ENCODE data around the gene KRTAP12-2.
"Not testable (repeated sequence)": the region's sequence is repeated elsewhere in the genome, so short reads cannot be mapped to it uniquely, and the experiment has no call there.

KRTAP12-2 gene

DNA sequence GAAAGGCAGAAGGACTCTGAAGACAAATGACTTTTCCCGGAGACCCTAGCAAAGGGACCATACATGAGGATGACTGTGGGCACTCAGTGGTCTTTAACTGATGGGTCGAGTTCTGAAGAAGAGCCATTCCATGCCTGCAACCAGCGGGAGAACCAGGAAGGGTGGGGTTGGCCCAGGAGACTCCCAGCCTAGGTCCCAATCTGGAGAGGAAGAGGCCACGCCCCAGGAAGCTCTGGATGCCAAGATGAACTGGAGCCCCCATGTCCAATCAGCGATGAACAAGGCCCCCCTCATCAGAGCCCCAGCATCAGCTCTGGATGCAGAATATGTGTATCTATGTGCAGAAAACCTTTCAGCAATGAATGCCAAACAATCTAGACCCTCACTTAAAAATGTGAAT lies 26.0 kb downstream of the KRTAP12-2 start:
- Histone ChIP-seq H3K4me3 (ENCODE audit: low read length) (no peak overlapping the region), H3K27me3 (ENCODE audit: control insufficient read depth, insufficient read depth, low read length) (peaks cover 21% of the 10 kb centered on the region), H3K9ac (ENCODE audit: low read depth, low read length) (no peak overlapping the region), H3K4me1 (ENCODE audit: control insufficient read depth, insufficient read depth, low read length) (no peaks in the 10 kb centered on the region), H3K4me2 (ENCODE audit: low read length) (no peak overlapping the region), H3K9me3 (replicated peaks; ENCODE audit: low read length) (peaks cover 4% of the 10 kb centered on the region), H3K36me3 (ENCODE audit: insufficient read depth, low read length) (no peaks in the 10 kb centered on the region)

GRCh38 chr21:44639331-44639655 lies 27.4 kb downstream of the KRTAP12-2 start:
- Histone ChIP-seq H3K4me2 (ENCODE audit: low read length) (no peak overlapping the region), H3K4me3 (ENCODE audit: low read length) (no peak overlapping the region), H3K36me3 (ENCODE audit: insufficient read depth, low read length) (no peaks in the 10 kb centered on the region), H3K27me3 (ENCODE audit: control insufficient read depth, insufficient read depth, low read length) (peaks cover 27% of the 10 kb centered on the region), H3K9ac (ENCODE audit: low read depth, low read length) (no peak overlapping the region), H3K9me3 (replicated peaks; ENCODE audit: low read length) (peaks cover 4% of the 10 kb centered on the region), H3K4me1 (ENCODE audit: control insufficient read depth, insufficient read depth, low read length) (no peaks in the 10 kb centered on the region)

GRCh38 chr21:44638506-44639330 lies 28.0 kb downstream of the KRTAP12-2 start:
- H3K9ac ChIP-seq (ENCODE audit: low read depth, low read length) = not testable (repeated sequence)

DNA sequence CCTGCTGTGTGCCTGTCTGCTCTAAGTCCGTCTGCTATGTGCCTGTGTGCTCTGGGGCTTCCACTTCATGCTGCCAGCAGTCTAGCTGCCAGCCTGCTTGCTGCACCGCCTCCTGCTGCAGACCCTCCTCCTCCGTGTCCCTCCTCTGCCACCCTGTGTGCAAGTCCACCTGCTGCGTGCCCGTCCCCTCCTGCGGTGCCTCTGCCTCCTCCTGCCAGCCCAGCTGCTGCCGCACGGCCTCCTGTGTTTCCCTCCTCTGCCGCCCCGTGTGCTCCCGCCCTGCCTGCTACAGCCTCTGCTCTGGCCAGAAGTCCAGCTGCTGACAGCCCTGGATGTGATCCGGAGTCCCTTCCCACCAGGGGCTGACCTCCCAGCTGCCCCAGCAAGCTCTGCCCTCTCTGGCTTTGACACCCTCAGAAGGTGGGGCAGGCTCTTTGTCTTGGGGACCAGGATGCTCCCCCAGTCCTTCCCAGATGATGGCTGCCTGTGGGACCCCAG lies 28.8 kb downstream of the KRTAP12-2 start:
- H3K4me3 ChIP-seq (ENCODE audit: low read length); H3K9me3 ChIP-seq (replicated peaks; ENCODE audit: low read length); H3K4me1 ChIP-seq (ENCODE audit: control insufficient read depth, insufficient read depth, low read length); H3K4me2 ChIP-seq (ENCODE audit: low read length); H3K36me3 ChIP-seq (ENCODE audit: insufficient read depth, low read length); H3K9ac ChIP-seq (ENCODE audit: low read depth, low read length): not testable (repeated sequence)
- peaks cover 29% of the 10 kb centered on the region for H3K27me3 ChIP-seq (ENCODE audit: control insufficient read depth, insufficient read depth, low read length)

More at GRCh38 chr21:44638506-44639330, 28.0 kb downstream of the KRTAP12-2 start:
- not testable (repeated sequence) for H3K9me3 ChIP-seq (replicated peaks; ENCODE audit: low read length); H3K36me3 ChIP-seq (ENCODE audit: insufficient read depth, low read length); H3K4me1 ChIP-seq (ENCODE audit: control insufficient read depth, insufficient read depth, low read length); H3K4me2 ChIP-seq (ENCODE audit: low read length); H3K4me3 ChIP-seq (ENCODE audit: low read length)
- H3K27me3 ChIP-seq (ENCODE audit: control insufficient read depth, insufficient read depth, low read length) = peaks cover 29% of the 10 kb centered on the region

GRCh38 chr21:44637018-44637850 lies 29.5 kb downstream of the KRTAP12-2 start, which contains the start of gene KRTAP10-10:
Gene KRTAP10-10 (plus strand): TSS chr21:44637356. CDS start chr21:44637418, 62 bp downstream.
- no peak within 1 kb of the TSS for H3K4me2 ChIP-seq (ENCODE audit: low read length)
- H3K9ac ChIP-seq (ENCODE audit: low read depth, low read length) = no peak within 1 kb of the TSS
- H3K4me1 ChIP-seq (ENCODE audit: control insufficient read depth, insufficient read depth, low read length) = no peaks in the 10 kb centered on the region
- peaks cover 5% of the 10 kb centered on the region for H3K9me3 ChIP-seq (replicated peaks; ENCODE audit: low read length)
- no peaks in the 10 kb centered on the region for H3K36me3 ChIP-seq (ENCODE audit: insufficient read depth, low read length)
- H3K4me3 ChIP-seq (ENCODE audit: low read length) = no peak within 1 kb of the TSS
- peaks cover 29% of the 10 kb centered on the region for H3K27me3 ChIP-seq (ENCODE audit: control insufficient read depth, insufficient read depth, low read length)

DNA sequence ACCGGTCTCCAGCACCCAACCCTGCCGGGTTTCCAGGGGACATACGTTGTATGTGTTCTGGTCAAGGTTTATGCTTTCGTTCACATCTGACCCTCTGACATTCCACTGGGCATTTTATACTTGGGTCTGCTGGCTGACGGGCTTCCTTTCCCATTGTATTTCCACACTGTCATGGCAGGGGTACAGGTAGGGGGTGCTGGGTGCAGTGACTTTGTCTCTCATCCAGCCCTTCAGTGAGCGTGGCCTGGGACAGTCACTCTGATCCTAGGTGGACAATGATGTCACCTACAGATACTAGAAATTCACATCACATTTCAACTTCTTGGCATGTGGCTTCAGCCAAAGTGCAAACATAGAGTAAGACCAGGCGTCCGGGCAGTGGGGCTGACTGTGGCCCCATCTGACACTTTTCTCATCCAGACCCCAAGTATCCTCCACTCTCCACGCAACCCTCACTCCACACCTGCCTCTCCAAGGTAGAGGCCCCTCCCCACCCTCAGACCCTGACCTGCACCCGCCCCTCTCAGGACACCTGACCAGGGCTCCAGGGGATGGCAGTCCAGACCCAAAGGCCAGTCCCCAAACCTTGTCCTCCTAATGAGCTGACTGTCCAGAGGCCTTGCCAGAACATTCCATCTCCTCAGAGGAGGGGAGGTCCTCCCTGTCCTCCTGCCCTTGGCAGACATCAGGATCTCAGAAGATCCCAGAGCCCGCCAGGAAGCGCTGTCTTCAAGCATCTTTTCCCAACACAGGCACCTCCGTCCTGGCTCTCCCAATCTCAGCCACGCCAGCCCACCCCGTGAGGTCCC lies 30.3 kb downstream of the KRTAP12-2 start:
- no peak overlapping the region for H3K4me2 ChIP-seq (ENCODE audit: low read length)
- H3K36me3 ChIP-seq (ENCODE audit: insufficient read depth, low read length) = no peaks in the 10 kb centered on the region
- H3K4me3 ChIP-seq (ENCODE audit: low read length) = no peak overlapping the region
- H3K9me3 ChIP-seq (replicated peaks; ENCODE audit: low read length) = peaks cover 11% of the 10 kb centered on the region
- no peaks in the 10 kb centered on the region for H3K4me1 ChIP-seq (ENCODE audit: control insufficient read depth, insufficient read depth, low read length)
- H3K27me3 ChIP-seq (ENCODE audit: control insufficient read depth, insufficient read depth, low read length) = peaks cover 29% of the 10 kb centered on the region
- H3K9ac ChIP-seq (ENCODE audit: low read depth, low read length) = no peak overlapping the region

GRCh38 chr21:44632067-44632466 lies 34.7 kb downstream of the KRTAP12-2 start:
- no peaks in the 10 kb centered on the region for H3K36me3 ChIP-seq (ENCODE audit: insufficient read depth, low read length)
- H3K4me3 ChIP-seq (ENCODE audit: low read length) = no peak overlapping the region
- no peak overlapping the region for H3K4me2 ChIP-seq (ENCODE audit: low read length)
- no peak overlapping the region for H3K9ac ChIP-seq (ENCODE audit: low read depth, low read length)
- no peaks in the 10 kb centered on the region for H3K4me1 ChIP-seq (ENCODE audit: control insufficient read depth, insufficient read depth, low read length)
- H3K27me3 ChIP-seq (ENCODE audit: control insufficient read depth, insufficient read depth, low read length) = peaks cover 31% of the 10 kb centered on the region
- H3K9me3 ChIP-seq (replicated peaks; ENCODE audit: low read length) = peaks cover 8% of the 10 kb centered on the region

DNA sequence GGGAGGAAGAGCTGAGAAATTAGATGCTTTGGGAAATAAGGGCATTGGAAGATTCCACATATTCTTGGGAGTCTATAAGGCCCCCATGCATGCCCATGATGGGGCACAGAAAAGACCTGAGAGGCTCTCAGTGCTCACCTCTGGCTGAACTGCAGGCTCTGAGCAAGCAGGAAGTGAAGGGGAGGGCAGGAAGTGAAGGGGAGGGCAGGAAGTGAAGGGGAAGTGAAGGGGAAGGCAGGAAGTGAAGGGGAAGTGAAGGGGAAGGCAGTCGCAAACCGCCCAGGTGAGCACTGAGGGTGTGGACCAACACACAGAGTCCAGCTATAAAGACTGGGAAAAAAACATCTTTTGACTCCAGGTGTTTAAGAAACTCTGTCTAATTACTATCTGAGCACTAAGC lies 36.3 kb downstream of the KRTAP12-2 start:
- Histone ChIP-seq H3K4me2 (ENCODE audit: low read length) (no peak overlapping the region), H3K9ac (ENCODE audit: low read depth, low read length) (no peak overlapping the region)

DNA sequence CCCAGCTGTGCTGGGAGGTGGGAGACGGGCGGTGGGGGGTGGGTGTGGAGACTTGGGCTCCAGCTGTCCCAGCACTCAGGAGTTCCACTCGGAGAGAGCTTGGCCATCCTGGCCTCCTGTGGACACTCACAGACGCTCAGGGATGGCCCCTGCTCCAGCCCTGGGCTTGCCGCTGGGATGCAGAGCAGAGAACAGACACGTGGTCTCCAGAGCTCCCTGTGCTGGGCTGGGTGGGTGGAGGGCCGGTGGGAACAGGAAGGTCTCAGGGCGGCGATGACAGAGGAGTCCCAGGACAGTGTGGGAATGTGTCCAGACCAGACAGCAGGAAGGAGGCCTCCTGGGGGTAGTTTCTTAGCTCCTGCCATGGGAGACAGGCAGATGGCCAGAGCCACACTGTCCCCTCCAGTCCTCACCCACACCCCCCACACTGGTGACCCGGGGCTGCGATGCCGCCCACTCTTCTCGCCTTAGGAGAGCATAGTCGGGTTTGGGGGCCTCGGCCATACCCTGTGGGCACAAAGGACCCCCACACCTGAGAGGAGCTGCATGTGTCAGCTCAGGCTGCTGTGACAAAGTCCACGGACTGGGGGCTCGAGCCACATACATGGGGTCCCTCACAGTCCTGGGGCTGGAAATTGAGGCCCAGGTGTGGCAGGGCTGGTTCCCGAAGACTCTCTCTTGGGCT lies 37.9 kb downstream of the KRTAP12-2 start:
- Histone ChIP-seq H3K27me3 (ENCODE audit: control insufficient read depth, insufficient read depth, low read length) (peaks cover 18% of the 10 kb centered on the region), H3K9me3 (replicated peaks; ENCODE audit: low read length) (peaks cover 8% of the 10 kb centered on the region), H3K36me3 (ENCODE audit: insufficient read depth, low read length) (no peaks in the 10 kb centered on the region), H3K4me2 (ENCODE audit: low read length) (no peak overlapping the region), H3K4me3 (ENCODE audit: low read length) (no peak overlapping the region), H3K9ac (ENCODE audit: low read depth, low read length) (no peak overlapping the region), H3K4me1 (ENCODE audit: control insufficient read depth, insufficient read depth, low read length) (no peaks in the 10 kb centered on the region)

More for the DNA sequence above, 36.3 kb downstream of the KRTAP12-2 start:
- no peak overlapping the region for H3K4me3 ChIP-seq (ENCODE audit: low read length)
- H3K36me3 ChIP-seq (ENCODE audit: insufficient read depth, low read length) = no peaks in the 10 kb centered on the region
- H3K27me3 ChIP-seq (ENCODE audit: control insufficient read depth, insufficient read depth, low read length) = peaks cover 25% of the 10 kb centered on the region
- peaks cover 8% of the 10 kb centered on the region for H3K9me3 ChIP-seq (replicated peaks; ENCODE audit: low read length)
- H3K4me1 ChIP-seq (ENCODE audit: control insufficient read depth, insufficient read depth, low read length) = no peaks in the 10 kb centered on the region

DNA sequence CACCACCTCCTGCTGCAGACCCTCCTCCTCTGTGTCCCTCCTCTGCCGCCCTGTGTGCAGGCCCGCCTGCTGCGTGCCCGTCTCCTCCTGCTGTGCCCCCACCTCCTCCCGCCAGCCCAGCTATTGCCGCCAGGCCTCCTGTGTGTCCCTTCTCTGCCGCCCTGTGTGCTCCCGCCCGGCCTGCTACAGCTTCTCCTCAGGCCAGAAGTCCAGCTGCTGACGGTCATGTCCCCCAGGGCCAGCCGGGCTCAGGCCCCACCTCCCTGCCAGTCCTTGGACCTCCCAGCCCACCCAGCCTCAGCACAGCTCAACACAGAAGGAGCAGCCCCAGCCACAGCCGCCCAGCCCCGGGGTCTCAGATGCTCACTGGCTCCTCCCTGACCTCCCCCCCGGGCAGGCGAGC lies 38.9 kb downstream of the KRTAP12-2 start:
- H3K9me3 ChIP-seq (replicated peaks; ENCODE audit: low read length); H3K4me3 ChIP-seq (ENCODE audit: low read length); H3K36me3 ChIP-seq (ENCODE audit: insufficient read depth, low read length); H3K4me1 ChIP-seq (ENCODE audit: control insufficient read depth, insufficient read depth, low read length); H3K4me2 ChIP-seq (ENCODE audit: low read length); H3K9ac ChIP-seq (ENCODE audit: low read depth, low read length): not testable (repeated sequence)
- H3K27me3 ChIP-seq (ENCODE audit: control insufficient read depth, insufficient read depth, low read length) = peaks cover 18% of the 10 kb centered on the region

Measured in skeletal muscle satellite cell (primary cell).